HG03175 (cell line): ENCODE data around the gene GPR89B.
"Not testable (repeated sequence)": the region's sequence is repeated elsewhere in the genome, so short reads cannot be mapped to it uniquely, and the experiment has no call there.

ENCODE experiments used
- ATAC-seq: cut with Tn5 transposase; IDR thresholded peaks from one replicate; pipeline ENCODE4 v1.9.1; 2021; ENCODE audit warnings: mild to moderate bottlenecking, moderate library complexity; ENCODE audit not compliant: unreplicated experiment

GPR89B gene

GRCh38 chr1:148027004-148027403 lies 98.8 kb downstream of the GPR89B start:
- ATAC-seq: not testable (repeated sequence)

DNA sequence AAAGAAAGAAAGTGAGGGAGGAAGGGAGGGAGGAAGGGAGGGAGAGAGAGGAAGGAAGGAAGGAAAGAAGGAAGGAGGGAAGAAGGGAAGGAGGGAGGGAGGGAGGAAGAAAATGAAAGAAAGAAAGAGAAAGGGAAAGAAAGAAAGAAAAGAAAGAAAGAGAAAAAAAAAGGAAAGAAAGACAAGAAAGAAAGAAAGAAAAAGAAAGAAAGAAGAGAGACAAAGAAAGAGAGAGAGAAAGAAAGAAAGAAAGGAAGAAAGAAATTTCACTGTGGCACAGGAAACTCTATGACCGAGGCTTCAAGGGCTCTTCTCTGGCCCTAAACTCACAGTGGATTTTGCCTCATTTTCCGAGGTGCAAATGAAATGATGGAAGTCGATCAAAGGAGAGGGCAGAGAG lies 104.0 kb downstream of the GPR89B start:
- not testable (repeated sequence) for ATAC-seq

- not testable (repeated sequence) for ATAC-seq
Observed at GRCh38 chr1:148032690-148033089, 104.5 kb downstream of the GPR89B start.

DNA sequence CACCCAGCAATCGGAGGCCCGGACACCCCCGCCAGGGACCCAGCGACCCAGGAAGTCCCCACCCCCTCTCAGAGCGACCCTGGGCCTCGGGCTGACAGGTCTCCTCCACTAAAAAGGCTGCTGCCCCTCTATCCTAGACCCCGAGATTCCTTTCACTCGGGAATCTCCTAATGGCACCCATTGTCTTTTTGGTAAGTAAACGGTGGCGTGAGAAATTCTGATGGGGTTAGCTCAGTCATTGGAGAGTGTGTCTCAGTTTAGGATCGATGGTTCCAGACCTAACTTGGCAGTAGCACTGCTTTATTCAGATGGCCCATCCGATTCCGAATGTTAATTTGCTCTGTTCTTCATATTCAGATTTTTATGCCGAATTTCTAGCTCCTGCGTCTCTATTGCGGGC lies 104.9 kb downstream of the GPR89B start:
- not testable (repeated sequence) for ATAC-seq

- ATAC-seq: peak; percentile 23
Observed at GRCh38 chr1:148037850-148038461, 109.7 kb downstream of the GPR89B start.

DNA sequence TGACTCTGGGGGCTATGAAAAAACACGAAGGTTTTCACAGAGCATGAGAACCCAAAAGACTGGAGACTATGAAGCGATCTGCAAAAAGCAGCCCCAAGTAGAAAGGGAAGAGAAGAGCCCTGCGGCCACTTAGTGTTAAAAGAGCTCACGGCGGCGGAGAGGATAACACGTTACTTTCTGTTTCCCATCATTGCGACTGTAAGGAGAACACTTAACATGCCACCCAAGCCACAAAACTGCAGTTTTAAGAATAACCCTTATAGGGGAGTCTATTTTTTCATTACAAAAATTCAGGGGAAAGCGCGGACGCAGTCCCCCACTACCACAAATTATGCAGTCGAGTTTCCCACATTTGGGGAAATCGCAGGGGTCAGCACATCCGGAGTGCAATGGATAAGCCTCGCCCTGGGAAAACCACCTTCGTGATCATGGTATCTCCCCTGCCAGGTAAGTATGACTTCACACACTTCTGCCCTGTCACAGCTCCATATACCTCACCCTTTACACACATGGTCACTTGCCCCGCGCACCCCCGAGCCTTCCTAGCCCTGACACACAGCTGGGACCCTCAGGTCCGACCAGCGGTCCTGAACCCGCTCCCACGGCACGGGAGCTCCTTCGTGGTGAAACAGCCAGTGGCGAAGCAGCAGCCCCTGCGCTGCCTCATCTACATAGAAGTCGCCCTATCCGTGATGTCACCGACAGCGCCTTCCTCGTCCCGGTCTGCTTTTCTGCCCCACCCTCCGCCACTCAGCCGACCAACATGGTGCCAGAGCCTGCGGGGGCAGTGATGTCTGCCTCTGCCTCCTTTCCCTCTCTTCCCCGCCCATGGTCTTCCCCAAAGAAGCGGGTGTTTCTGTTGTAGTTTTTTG lies 110.5 kb downstream of the GPR89B start:
- ATAC-seq: peak; percentile 78
